HG03095 (cell line): ENCODE results near the gene MYO1D.
"Not testable (repeated sequence)": the region's sequence is repeated elsewhere in the genome, so short reads cannot be mapped to it uniquely, and the experiment has no call there.

ENCODE experiments used
- ATAC-seq: cut with Tn5 transposase; IDR thresholded peaks from one replicate; pipeline ENCODE4 v1.9.1; 2021; ENCODE audit warnings: moderate library complexity; ENCODE audit not compliant: unreplicated experiment

MYO1D gene

DNA sequence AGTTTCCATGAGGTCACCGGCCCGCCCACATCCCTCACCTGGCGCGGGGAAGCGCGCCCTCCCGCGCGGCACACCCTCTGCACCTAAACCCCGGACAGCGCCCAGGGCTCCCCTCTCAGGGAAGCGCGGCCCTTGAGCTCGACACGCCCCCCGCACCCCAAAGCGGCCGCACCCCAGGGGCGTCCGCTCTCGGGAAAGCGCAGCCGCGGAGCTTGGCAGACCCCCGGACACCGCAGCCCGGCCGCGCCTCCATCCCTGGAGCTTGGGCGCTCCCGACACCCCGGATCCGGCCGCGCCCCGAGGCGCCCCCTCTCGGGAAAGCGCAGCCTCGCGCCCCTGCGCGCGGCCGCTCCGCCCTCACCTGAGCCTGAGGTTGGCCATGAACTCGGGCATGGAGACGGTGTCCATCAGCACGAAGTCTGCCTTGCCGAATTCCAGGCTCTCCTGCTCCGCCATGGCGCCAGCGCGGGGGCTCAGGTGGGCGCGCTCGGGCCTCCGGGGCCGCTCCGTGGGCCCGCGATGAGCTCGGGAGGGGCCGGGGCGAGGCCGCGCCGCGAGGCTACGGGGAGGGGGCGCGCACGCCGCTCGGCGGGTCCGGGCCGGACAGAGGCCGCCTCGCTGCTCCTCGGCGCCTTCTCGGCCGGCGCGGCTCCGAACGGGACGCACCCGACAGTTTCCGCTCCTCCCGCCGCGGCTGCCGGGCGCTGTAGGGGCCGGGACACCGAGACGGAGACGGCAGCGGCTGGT is at the start of gene MYO1D:
Gene MYO1D (minus strand): TSS at position 708 of the 747 bp plus-strand sequence. CDS start 252 bp downstream, at position 456.
- peak; percentile 49 for ATAC-seq

DNA sequence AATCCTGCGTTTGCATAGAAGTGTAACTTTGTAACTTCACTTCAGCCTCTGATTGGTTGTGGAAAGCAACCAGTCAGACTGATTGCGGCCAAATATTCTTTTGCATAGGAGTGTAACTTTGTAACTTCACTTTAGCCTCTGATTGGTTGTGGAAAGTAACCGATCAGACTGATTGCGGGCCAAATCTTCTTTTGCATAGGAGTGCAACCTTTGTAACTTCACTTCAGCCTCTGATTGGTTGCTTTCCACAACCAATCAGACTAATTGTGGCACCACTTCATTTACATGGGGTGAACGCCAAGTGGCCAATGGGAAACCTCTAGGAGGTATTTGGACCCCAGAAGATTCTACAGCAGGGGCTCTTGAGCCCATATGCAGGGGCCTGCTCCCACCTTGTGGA is 49.3 kb upstream of the MYO1D start:
- ATAC-seq: no peak

DNA sequence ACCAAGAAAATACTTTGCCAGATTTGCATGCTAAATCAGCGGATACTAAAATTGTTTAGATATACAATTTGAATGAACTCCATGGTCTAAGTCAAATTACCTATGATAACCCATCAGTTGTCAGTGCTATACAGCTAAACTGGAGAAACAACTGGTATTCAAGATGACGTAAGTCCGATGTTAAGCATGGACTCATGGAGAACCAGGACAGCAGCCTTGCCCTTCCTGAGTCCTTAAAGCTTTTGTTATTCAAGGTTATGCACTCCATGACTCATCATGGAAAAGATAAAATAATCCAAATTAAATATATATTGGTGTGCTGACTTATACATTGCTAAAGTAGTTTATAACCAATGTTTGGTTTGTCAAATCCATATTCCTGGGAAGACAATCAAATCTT is 47.0 kb upstream of the MYO1D start:
- ATAC-seq: not testable (repeated sequence)

DNA sequence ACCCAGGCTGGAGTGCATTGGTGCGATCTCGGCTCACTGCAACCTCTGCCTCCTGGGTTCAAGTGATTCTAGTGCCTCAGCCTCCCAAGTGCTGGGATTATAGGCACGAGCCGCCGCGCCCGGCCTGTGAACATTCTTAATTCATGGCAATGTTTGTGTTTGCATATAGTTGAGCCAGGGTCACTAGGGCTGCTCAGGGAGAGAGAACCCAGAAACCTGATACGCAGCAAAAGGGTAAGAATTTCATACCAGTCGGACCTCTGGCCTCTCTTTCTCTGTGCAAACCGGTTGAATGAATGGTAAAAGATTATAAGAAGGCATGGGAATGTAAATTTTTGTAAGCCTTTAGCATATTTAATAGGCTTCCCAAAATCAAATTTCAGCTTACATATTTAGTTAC is 44.1 kb upstream of the MYO1D start:
- ATAC-seq: no peak

DNA sequence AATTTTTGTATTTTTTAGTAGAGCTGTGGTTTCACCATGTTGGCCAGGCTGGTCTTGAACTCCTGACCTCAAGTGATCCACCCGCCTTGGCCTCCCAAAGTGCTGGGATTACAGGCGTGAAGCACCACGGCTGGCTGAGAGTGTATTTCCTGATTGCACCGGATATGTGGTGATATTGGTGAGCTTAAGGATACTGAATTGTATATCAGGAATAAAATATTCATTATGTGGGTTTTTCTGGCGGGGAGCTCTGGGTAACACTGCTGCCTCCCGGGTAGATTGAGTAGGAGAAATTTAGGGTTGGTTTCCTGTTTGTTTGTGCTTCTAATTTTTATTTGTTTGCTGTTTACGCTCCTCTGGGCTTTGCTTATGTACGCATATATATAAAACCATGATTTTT is 43.4 kb upstream of the MYO1D start:
- no peak for ATAC-seq

DNA sequence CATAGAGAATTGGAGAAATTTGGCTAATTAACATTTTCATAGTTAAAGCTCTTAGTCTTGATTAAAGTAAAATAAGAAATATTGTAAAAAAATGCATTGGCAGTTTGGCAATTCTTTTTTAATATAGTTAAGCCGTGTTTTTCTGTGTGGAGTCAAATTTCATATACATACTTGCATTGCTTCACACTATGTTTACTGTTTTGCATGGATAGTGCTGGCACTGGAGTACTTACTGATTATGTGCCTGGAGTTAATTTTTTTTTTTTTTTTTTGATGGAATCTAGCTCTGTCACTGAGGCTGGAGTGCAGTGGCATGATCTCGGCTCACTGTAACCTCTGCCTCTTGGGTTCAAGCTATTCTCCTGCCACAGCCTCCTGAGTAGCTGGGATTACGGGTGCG is 43.0 kb upstream of the MYO1D start:
- not testable (repeated sequence) for ATAC-seq

DNA sequence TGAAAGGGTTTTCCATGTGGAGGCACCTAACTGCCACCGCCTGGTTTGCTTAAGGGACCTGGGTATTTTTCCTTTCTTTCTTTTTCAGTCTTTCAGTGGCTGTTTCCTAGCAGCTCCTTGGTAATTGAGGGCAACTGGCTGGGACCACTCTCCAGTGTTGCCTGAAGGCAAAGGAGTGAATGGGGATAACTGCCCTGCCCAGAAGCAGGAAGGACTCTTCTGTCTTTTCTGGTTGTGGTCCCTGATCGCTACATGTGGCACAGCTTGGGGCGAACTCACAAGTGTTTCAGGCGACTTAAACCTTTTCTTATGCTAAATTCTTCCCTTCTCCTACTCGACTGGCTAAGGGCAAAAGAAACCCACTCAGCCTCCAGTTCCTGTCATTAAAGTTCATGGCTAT is 40.9 kb upstream of the MYO1D start:
- no peak for ATAC-seq

DNA sequence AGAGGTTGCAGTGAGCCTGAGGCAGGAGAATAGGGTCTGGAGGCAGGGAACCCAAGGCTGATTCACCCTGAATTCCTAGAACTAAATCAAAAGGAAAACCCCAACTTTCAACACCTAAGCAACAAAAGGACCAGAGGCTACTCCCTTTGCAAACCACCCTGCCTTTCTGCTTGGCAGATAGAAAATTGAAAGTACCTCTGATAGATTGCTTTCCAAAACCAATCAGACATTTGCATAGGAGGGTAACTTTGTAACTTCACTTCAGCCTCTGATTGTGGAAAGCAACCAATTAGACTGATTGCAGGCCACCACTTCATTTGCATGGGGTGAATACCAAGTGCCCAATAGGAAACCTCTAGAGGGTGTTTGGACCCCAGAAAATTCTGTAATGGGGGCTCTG is 40.2 kb upstream of the MYO1D start:
- ATAC-seq: no peak

DNA sequence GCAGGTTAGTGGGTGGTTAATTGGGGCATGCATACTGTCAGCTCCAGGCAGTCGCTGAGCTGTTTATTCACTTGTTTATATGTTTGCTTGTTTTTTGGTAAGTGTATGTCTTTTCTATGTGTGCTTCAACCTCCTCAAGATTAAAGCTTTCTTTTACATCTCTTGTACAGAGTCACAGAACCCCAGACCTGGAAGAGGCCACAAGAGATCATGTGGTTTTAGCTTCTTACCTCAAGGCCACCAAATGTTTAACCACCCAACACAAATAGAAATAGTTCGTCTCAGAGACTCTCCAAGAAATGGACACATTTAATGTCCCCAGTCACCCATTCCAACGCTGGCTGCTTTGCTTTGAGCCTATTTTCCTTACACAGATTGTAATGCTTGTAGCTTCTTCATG is 39.2 kb upstream of the MYO1D start:
- no peak for ATAC-seq

DNA sequence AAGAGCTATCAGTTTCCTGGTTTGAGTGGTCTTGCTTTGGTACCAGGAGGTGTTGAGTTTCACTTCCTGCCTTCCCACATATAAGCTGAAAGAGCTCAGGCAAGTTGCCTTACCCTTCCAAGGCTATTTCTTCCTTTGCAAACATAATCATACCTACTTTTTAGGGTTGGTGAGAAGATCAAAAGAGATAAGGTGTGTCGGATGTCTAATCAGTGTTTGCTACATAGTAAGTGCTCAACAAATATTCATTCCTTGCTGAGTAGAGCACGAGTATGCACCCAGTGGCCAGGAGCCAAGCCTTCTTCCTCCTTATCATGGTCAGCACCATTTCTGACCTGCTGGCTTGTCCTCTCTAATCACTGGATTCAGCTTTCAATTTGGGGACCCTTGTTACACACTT is 38.3 kb upstream of the MYO1D start:
- no peak for ATAC-seq

DNA sequence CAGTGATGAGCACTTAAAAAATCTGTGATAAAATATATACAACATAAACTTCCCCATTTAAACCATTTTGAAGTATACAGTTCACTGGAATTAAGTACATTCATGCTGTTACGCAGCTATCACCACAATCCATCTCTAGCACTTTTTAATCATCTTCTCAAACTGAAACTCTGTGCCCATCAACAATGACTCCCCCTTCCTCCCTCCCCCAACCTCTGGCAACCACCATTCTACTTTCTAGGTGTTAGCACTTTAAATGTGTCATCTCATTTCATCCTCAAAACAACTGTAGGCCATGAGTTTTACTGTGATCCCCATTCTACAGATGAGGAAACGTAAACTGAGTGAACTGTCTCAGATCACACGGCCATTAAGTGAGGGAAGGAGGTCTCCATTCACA is 37.3 kb upstream of the MYO1D start:
- no peak for ATAC-seq

DNA sequence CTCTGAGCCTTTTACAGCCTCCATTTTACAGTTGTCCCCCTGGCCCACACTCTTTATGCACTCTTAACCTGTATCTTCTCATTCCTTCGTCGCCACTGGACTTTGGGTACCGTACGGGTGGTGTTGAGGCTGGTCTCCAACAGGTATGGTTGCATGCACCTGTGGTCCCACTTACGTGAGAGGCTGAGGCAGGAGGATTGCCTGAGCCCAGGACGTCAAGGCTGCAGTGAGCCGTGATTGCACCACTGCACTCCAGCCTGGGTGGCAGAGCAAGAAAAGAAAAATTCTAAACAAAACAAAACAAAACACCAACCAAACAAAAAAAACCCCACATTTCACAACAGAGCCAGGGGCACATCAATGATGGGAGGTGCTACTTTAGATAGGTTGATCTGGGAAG is 36.7 kb upstream of the MYO1D start:
- no peak for ATAC-seq

DNA sequence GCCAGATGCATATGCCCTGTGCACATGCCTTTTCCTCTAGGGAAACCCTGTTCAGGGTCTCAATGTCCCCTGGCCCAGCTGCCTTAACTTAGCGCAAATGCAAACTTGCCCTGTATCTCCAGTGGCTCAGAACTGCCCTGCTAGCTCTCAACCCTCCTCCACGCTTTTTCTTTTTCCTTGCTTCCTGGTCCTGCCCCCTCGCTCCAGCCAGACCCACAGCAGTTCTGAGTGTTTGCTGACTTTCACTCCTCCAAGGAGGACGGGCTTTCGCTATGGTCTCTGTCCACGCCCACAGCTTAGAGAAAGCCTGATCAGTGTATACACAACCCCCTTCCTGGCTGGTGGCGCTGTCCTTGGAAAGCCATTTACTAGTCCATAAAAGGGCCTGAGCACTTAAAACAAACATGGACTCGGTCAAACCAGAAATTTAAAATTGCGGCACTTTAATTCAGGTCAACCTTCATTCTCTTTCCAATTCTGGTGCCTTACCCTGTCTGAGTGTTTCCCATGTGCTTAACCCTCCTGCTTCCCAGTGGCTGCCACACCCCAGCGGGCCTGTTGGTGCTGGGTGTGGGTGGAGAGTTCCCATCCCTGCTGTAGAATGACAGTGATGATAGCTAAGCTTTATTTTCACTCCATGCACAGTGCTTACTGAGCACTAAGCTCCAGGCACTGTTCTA is 35.4 kb upstream of the MYO1D start:
- ATAC-seq: no peak

DNA sequence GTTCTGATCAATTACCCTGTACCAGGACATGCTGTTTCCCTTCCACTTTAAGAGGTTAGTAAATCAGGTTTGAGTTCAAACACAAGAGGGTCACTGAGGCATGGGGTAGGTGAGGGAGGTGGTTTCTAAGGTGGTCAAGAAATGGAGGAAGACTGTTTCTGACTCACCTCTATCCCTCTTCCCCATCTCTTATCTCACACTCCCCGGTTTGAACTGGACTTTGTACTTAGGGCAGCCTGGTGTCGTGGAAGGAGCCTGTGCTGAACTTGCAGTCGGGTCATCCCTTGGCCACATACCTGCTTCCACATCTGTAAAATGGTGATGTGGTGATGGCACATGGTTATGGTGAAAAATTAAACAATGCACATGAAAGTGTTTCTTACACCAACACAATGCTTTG is 33.8 kb upstream of the MYO1D start:
- ATAC-seq: no peak

DNA sequence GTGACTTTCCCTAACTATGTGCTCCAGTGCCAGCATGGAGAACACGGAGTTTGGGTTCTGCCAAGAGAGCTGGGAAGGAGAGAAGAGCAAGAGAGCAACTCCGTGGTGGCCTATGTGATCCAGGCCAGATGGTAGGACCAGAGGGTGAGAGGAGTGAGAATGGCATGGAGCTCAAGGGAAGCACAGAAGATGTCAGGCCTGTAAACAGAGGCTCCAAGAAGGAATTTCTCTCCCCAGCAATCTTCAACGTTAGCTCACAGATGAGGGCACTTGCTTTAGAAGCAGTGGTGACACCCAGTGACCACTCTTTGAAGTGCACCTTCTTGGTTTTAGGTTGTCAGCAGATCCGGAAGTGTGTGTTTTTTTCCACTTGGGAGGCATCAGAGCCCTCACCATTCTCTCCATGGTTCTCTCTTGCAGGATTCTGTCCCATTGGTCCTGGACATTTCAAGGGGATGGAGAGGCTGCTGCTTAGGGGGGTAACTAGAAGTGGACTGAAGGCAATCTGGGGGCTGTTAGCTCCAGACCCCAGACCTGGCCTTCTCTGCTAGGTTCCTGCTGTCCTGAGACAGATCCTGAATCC is 33.0 kb upstream of the MYO1D start:
- no peak for ATAC-seq

DNA sequence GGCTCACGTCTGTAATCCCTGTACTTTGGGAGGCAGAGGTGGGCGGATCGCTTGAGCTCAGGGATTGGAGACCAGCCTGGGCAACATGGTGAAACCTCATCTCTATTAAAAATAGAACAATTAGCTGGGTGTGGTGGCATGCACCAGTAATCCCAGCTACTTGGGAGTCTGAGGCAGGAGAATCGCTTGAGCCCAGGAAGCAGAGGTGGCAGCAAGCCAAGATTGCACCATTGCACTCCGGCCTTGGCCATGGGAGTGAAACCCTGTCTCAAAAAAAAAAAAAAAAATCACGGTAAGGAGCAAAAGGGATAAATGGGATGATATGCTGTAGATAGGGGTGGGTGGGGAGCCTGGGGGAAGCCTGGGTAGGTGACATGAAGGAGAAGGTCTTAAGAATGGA is 30.7 kb upstream of the MYO1D start:
- no peak for ATAC-seq

DNA sequence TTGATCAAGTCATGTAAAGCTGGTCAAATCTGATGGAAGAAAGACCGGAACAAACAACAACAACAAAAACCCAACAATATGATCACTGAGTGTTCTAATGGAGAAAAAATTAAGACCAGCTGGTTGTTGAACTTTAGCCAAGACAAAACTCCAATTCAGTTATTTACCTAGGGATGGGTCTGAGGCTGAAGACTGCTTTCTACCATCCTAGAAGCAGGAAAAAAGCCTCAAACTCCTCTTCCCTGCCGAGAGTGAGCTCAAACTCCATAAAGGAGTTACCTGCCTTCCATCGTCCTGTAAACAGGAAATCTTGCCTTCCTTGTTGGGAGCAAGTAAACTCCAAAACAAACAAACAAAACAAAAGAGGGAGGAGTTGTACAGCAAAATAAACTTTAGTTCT is 28.0 kb upstream of the MYO1D start:
- ATAC-seq: no peak

DNA sequence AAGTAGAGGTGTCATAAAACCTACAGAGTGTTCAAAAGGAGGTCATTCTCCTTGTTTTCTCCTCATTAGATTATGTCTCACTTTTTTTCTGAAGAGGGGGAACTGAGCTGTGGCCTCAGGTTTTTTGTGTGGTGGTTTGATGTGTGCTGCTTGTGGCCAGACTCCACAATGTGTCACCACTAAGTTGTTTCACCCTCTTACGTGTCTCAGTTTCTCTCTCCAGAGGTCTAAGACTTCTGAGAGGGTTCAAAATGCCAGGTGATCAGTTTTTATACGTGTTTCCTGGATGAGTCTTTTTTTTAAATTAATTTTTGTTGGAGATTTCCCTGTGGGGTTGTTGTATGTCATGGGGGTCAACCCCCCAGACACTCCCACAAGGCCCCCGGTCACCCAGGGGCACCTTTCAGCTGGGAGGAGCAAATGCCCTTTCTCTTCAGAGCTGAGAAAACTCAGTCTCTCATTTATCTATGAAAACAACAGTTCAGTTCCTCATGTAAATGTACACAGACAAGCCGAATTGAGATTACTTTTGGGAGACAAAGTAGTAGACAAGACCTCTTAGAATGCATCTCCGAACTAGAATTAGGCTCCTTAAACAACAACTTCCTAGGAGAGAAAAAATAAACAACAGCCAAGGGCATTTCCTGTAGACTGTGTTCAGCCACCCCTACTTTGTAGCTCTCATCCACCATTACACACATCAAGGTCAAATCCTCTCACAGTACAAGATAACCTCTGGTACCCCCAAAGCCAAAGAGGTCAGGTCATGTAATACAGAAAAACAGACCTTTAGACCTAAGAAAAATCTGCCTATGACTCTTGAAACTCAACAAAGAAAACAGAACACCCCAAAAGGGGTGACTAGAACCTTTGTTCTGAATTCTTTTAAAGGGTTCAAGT is 27.1 kb upstream of the MYO1D start:
- no peak for ATAC-seq

DNA sequence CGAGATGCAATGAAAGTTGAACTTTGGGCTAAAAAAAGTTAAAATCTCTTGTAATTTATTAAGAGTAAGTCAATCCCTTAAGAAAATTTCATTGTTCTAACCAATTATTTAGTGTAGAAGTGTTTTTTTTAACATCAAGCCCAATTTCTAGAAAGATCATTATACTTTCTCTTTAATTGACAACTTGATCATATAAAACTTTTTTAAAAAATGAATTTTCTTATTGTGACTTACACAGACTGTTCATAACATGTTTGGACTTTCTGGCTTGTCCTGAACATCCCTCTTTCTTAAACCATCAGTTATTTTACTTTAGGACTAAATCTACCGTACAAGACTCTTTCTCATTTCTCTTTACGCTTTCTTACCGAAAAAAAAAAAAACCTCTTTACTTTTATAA is 24.8 kb upstream of the MYO1D start:
- no peak for ATAC-seq

DNA sequence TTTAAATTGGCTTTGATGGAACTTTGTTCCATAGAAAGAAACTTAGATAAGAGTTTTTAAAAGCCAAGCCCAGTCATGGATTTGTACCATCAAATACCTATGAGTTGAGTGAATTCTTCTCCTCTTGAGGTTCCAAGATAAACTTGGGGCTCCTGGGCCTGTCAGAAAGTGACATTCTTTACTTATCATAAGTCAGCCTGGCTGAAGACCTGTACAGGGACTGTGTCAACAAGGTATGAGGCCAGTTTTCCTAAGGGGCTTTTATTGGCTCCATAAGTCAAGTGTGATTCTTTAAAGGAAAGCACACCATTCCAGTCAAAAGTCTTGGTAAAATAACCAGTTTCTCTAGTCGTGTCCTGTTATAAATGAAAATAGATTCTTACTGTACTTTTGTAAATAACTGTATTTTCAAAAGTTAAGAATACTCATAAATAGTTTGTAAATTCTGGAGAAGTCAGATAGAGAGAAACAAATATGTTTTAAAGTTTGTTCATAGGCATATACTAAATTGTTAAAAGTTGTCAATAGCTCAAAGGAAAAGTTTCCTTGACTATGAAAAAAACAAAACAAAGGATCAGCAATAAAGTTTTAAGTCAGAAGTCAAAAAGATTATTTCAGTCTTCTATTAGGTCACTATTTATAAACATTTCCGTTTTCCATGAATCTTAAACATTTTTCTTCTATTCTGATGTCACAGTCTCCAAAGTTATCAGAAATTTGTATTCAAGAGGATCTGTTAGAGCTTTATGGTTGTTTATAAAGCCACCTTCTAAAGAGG is 22.5 kb upstream of the MYO1D start:
- no peak for ATAC-seq
